Liver (tissue), 5 donors: ENCODE measurements around the gene JAGN1. TPM values are rescaled to one million over a fixed set of nuclear protein-coding genes. Genes with fewer than 3 reads are reported as not detected.

ENCODE experiments used
- polyA plus RNA-seq, 2 donors: library from polyadenylated mRNA; stranded (reverse) in 1 of 2; unstranded in 1 of 2; fragments of 200-250 nt in 1 of 2; fragments of >200 nt in 1 of 2; fragmentation: Nextera tagmentation in 1 of 2; extraction: Ambion mirVana in 1 of 2; gene quantifications; one replicate each; pipeline versions ENCODE4 v1.2.1 to v1.2.3, GENCODE V29; 2013 to 2015
- small RNA-seq: library from RNA; depleted of rRNA; stranded (forward); fragments of <200 nt; gene quantifications from one replicate; pipeline ENCODE3, GENCODE V24; 2014
- total RNA-seq, 2 donors: library from RNA; depleted of rRNA; stranded (reverse); fragments of >200 nt; gene quantifications; one replicate each; pipeline ENCODE4 v1.2.3, GENCODE V29; 2014
- donor health status: healthy.
- donor health status: healthy.
- donor health status: healthy.

The JAGN1 gene
- total and polyA plus RNA-seq, 4 donors: 18.0 to 46.8 (median 30.6) TPM

Small RNA genes lying within 50 kb of the gene (small RNA-seq; reads per million reads assigned to genes)
- not detected for gene RNU6-882P

Other genes with a start within 250 kb of the JAGN1 start
- 10 to 100 TPM; 21.9 to 25.8 TPM for gene MTMR14, start 241.1 kb upstream of the JAGN1 start, total RNA-seq
- 10 to 100 TPM; 14.4 to 14.7 TPM for gene MTMR14, start 241.1 kb upstream of the JAGN1 start, polyA plus RNA-seq
- not detected for gene CPNE9, start 186.8 kb upstream of the JAGN1 start, total RNA-seq
- not detected for gene CPNE9, start 186.8 kb upstream of the JAGN1 start, polyA plus RNA-seq
- gene BRPF1, start 158.9 kb upstream of the JAGN1 start, total RNA-seq: 10 to 100 TPM in 1 of 2 donors, 1 to 10 TPM in 1; 9.4 to 11.2 TPM
- gene BRPF1, start 158.9 kb upstream of the JAGN1 start, polyA plus RNA-seq: 1 to 10 TPM; 2.0 to 3.5 TPM
- gene OGG1, start 140.7 kb upstream of the JAGN1 start, total RNA-seq: 10 to 100 TPM in 1 of 2 donors, 1 to 10 TPM in 1; 9.1 to 19.8 TPM
- 10 to 100 TPM in 1 of 2 donors, 1 to 10 TPM in 1; 8.9 to 10.8 TPM for gene OGG1, start 140.7 kb upstream of the JAGN1 start, polyA plus RNA-seq
- 10 to 100 TPM; 13.8 to 17.3 TPM for gene CAMK1, start 120.7 kb upstream of the JAGN1 start, total RNA-seq
- 10 to 100 TPM; 16.0 to 20.1 TPM for gene CAMK1, start 120.7 kb upstream of the JAGN1 start, polyA plus RNA-seq
- gene TADA3, start 98.1 kb upstream of the JAGN1 start, total RNA-seq: 10 to 100 TPM; 20.7 to 22.3 TPM
- 10 to 100 TPM; 16.2 to 27.8 TPM for gene TADA3, start 98.1 kb upstream of the JAGN1 start, polyA plus RNA-seq
- 10 to 100 TPM; 53.3 to 53.6 TPM for gene ARPC4, start 97.5 kb upstream of the JAGN1 start, total RNA-seq
- gene ARPC4, start 97.5 kb upstream of the JAGN1 start, polyA plus RNA-seq: 10 to 100 TPM; 22.1 to 51.8 TPM
- 10 to 100 TPM in 1 of 2 donors, 1 to 10 TPM in 1; 4.9 to 19.6 TPM for gene TTLL3, start 80.3 kb upstream of the JAGN1 start, total RNA-seq
- gene TTLL3, start 80.3 kb upstream of the JAGN1 start, polyA plus RNA-seq: 1 to 10 TPM; 2.8 to 8.0 TPM
- 10 to 100 TPM; 14.4 to 17.3 TPM for gene RPUSD3, start 46.6 kb upstream of the JAGN1 start, total RNA-seq
- 10 to 100 TPM; 20.3 to 22.7 TPM for gene RPUSD3, start 46.6 kb upstream of the JAGN1 start, polyA plus RNA-seq
- gene CIDEC, start 10.4 kb upstream of the JAGN1 start, total RNA-seq: under 1 TPM in 1 of 2 donors, not detected in 1; 0.59 TPM
- gene CIDEC, start 10.4 kb upstream of the JAGN1 start, polyA plus RNA-seq: 1 to 10 TPM in 1 of 2 donors, under 1 TPM in 1; 0.28 to 4.2 TPM
- 1 to 10 TPM; 1.1 to 2.1 TPM for gene IL17RE, start 12.2 kb downstream of the JAGN1 start, total RNA-seq
- gene IL17RE, start 12.2 kb downstream of the JAGN1 start, polyA plus RNA-seq: under 1 TPM; 0.42 to 0.71 TPM
- gene IL17RC, start 26.5 kb downstream of the JAGN1 start, total RNA-seq: 10 to 100 TPM; 15.4 to 62.8 TPM
- gene IL17RC, start 26.5 kb downstream of the JAGN1 start, polyA plus RNA-seq: 10 to 100 TPM; 25.7 to 25.8 TPM
- gene CRELD1, start 43.2 kb downstream of the JAGN1 start, total RNA-seq: 10 to 100 TPM; 12.6 to 29.5 TPM
- gene CRELD1, start 43.2 kb downstream of the JAGN1 start, polyA plus RNA-seq: 10 to 100 TPM; 20.5 to 31.1 TPM
- under 1 TPM; 0.25 to 0.79 TPM for gene PRRT3, start 61.8 kb downstream of the JAGN1 start, total RNA-seq
- under 1 TPM; 0.14 to 0.22 TPM for gene PRRT3, start 61.8 kb downstream of the JAGN1 start, polyA plus RNA-seq
- gene EMC3, start 96.2 kb downstream of the JAGN1 start, total RNA-seq: 10 to 100 TPM; 54.0 to 71.4 TPM
- 10 to 100 TPM; 77.2 to 81.3 TPM for gene EMC3, start 96.2 kb downstream of the JAGN1 start, polyA plus RNA-seq
- 10 to 100 TPM in 1 of 2 donors, under 1 TPM in 1; 0.84 to 24.6 TPM for gene FANCD2, start 135.8 kb downstream of the JAGN1 start, total RNA-seq
- gene FANCD2, start 135.8 kb downstream of the JAGN1 start, polyA plus RNA-seq: under 1 TPM; 0.76 to 0.84 TPM
- not detected for gene FANCD2OS, start 217.6 kb downstream of the JAGN1 start, total RNA-seq
- gene FANCD2OS, start 217.6 kb downstream of the JAGN1 start, polyA plus RNA-seq: not detected
- 10 to 100 TPM; 28.3 to 56.2 TPM for gene BRK1, start 225.1 kb downstream of the JAGN1 start, total RNA-seq
- 10 to 100 TPM; 79.6 to 82.2 TPM for gene BRK1, start 225.1 kb downstream of the JAGN1 start, polyA plus RNA-seq